Measurements from ENCODE around the gene SMARCA2.

Gene SMARCA2

GRCh38 chr9:2043243-2043642 is 28.1 kb downstream of the SMARCA2 start:
- no peak for DNase-seq

GRCh38 chr9:2043881-2044462 is 28.8 kb downstream of the SMARCA2 start:
- no peak for DNase-seq

GRCh38 chr9:2047144-2047671 is 32.1 kb downstream of the SMARCA2 start:
- no peak for DNase-seq

- no peak for DNase-seq
Observed at GRCh38 chr9:2047916-2048315, 32.8 kb downstream of the SMARCA2 start.

- DNase-seq = no peak
Observed at GRCh38 chr9:2050236-2050635, 35.1 kb downstream of the SMARCA2 start.

- DNase-seq = peak in 2 of 4 experiments; percentile 35 to 53
Observed at GRCh38 chr9:2053883-2054845, 39.0 kb downstream of the SMARCA2 start.

GRCh38 chr9:2055203-2055658 is 40.1 kb downstream of the SMARCA2 start:
- DNase-seq = no peak

- DNase-seq = no peak
Observed at GRCh38 chr9:2059274-2059929, 44.3 kb downstream of the SMARCA2 start.

GRCh38 chr9:2060424-2060823 is 45.3 kb downstream of the SMARCA2 start:
- no peak for DNase-seq

- no peak for DNase-seq
Observed at GRCh38 chr9:2065704-2066103, 50.6 kb downstream of the SMARCA2 start.

- DNase-seq = no peak
Observed at GRCh38 chr9:2066312-2067273, 51.4 kb downstream of the SMARCA2 start.

- no peak for DNase-seq
Observed at GRCh38 chr9:2072752-2073405, 57.7 kb downstream of the SMARCA2 start.

GRCh38 chr9:2082772-2083171 is 67.6 kb downstream of the SMARCA2 start:
- DNase-seq = no peak

GRCh38 chr9:2083479-2083878 is 68.3 kb downstream of the SMARCA2 start:
- no peak for DNase-seq

- no peak for DNase-seq
Observed at GRCh38 chr9:2085716-2086115, 70.6 kb downstream of the SMARCA2 start.

GRCh38 chr9:2086116-2086515 is 71.0 kb downstream of the SMARCA2 start:
- DNase-seq = no peak

- DNase-seq = no peak
Observed at GRCh38 chr9:2086971-2087370, 71.8 kb downstream of the SMARCA2 start.

GRCh38 chr9:2087500-2088313 is 72.6 kb downstream of the SMARCA2 start:
- DNase-seq = no peak

GRCh38 chr9:2093920-2094597 is 78.9 kb downstream of the SMARCA2 start:
- DNase-seq = no peak

GRCh38 chr9:2096376-2096970 is 81.3 kb downstream of the SMARCA2 start:
- DNase-seq = no peak
